Tibial nerve (tissue), 4 donors: ENCODE data around the gene LCN10.

Experiments
- EP300 ChIP-seq, 2 donors: sonication (generic); formaldehyde crosslinking; IDR thresholded peaks; one replicate each; pipeline ENCODE4 v1.6.1; 2017; ENCODE audit warnings: antibody characterized with exemption in 2 of 2, mild to moderate bottlenecking in 1 of 2
- POLR2A ChIP-seq, 2 donors: fragments of 450-650 bp; IDR thresholded peaks; one replicate each; pipeline ENCODE4 v1.6.1; 2017; ENCODE audit warnings: antibody characterized with exemption in 2 of 2, mild to moderate bottlenecking in 2 of 2, moderate library complexity in 2 of 2
- TF ChIP-seq, protein P1 (sequence below), 5 experiments: fragments of 200-600 bp in 3 of 5; fragments of 450-650 bp in 2 of 5; sonication (generic) in 3 of 5; IDR thresholded peaks; one replicate each; pipeline ENCODE4 v1.5.1; 2016 to 2019; ENCODE audit warnings: antibody characterized with exemption in 5 of 5, mild to moderate bottlenecking in 3 of 5, moderate library complexity in 2 of 5

DNA sequence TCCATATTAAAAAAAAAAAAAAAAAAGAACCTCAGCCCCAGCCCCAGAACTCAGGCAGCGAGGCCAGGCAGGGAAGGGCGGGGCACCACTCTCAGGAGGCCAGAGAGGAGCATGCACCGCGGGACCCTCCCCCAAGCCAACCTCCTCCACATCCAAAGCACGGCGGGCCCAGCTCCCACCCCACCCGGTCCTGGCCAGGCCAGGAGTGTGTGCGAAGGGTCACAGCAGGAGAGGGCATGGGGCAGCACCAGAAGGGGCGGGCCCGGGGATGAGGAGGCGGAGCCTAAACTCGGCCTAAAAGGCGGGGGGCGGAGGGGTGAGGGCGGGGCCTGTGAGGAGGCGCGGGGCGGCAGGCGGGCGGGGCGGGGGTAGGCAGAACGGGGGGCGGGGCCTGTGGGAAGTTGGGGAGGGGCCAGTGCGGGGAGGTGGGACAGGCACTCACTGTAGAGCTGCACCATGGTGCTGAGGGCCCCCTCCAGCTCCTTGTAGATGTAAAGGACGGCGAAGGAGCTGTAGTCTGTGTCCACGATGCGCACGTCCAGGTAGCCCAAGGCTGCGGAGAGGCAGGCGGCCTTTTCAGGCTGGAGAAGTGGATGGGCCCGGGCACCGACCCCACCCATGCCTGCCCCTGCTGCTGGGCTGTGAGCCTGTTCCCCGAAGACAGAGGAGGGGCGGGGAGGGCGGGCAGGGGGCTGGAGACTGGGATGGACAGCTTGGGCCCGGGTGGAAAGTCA, 20.3 kb upstream of the LCN10 start:
- TF ChIP-seq, protein P1, sequence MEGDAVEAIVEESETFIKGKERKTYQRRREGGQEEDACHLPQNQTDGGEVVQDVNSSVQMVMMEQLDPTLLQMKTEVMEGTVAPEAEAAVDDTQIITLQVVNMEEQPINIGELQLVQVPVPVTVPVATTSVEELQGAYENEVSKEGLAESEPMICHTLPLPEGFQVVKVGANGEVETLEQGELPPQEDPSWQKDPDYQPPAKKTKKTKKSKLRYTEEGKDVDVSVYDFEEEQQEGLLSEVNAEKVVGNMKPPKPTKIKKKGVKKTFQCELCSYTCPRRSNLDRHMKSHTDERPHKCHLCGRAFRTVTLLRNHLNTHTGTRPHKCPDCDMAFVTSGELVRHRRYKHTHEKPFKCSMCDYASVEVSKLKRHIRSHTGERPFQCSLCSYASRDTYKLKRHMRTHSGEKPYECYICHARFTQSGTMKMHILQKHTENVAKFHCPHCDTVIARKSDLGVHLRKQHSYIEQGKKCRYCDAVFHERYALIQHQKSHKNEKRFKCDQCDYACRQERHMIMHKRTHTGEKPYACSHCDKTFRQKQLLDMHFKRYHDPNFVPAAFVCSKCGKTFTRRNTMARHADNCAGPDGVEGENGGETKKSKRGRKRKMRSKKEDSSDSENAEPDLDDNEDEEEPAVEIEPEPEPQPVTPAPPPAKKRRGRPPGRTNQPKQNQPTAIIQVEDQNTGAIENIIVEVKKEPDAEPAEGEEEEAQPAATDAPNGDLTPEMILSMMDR (IDR thresholded peaks at IDR 0.05) = no peak
- no peak for TF ChIP-seq EP300 (IDR thresholded peaks at IDR 0.05)
- no peak for TF ChIP-seq POLR2A (IDR thresholded peaks at IDR 0.05)
